ENCODE measurements around the gene IRF2BP1.
A peak's percentile ranks its signal among the peaks of the same experiment; 100 is the strongest.
"Not testable (repeated sequence)": the region's sequence is repeated elsewhere in the genome, so short reads cannot be mapped to it uniquely, and the experiment has no call there.

IRF2BP1 gene

GRCh38 chr19:45901912-45902650 lies 16.1 kb upstream of the IRF2BP1 start, which contains the start of gene MYPOP:
Gene MYPOP (minus strand): TSS chr19:45902613. CDS start chr19:45901773, 840 bp downstream.
- DNase-seq, result no peak

- no peak for DNase-seq
These were observed 15.5 kb upstream of the IRF2BP1 start for GRCh38 chr19:45901432-45901911.

- DNase-seq, result no peak
These were observed 14.9 kb upstream of the IRF2BP1 start for GRCh38 chr19:45900738-45901431.

GRCh38 chr19:45899919-45900589 lies 14.1 kb upstream of the IRF2BP1 start:
- DNase-seq, result no peak

- DNase-seq, result no peak
These were observed 13.3 kb upstream of the IRF2BP1 start for GRCh38 chr19:45899253-45899652.

- no peak for DNase-seq
These were observed 11.4 kb upstream of the IRF2BP1 start for GRCh38 chr19:45897261-45897812.

GRCh38 chr19:45895983-45896599 lies 10.2 kb upstream of the IRF2BP1 start:
- DNase-seq, result not testable (repeated sequence)

- DNase-seq, result no peak
These were observed 9.6 kb upstream of the IRF2BP1 start for GRCh38 chr19:45895519-45895972.

GRCh38 chr19:45890877-45891276 lies 4.9 kb upstream of the IRF2BP1 start:
- DNase-seq, result no peak

- no peak for DNase-seq
These were observed 3.4 kb upstream of the IRF2BP1 start for GRCh38 chr19:45889210-45889885.

- DNase-seq, result no peak
These were observed 1.3 kb upstream of the IRF2BP1 start for GRCh38 chr19:45887200-45887710.

- DNase-seq, result peak; percentile 88 to 89
These were observed 672 bp upstream of the IRF2BP1 start for GRCh38 chr19:45886427-45887199.

GRCh38 chr19:45884682-45885555 lies 1.0 kb downstream of the IRF2BP1 start:
- no peak for DNase-seq

- DNase-seq, result no peak
These were observed 1.9 kb downstream of the IRF2BP1 start for GRCh38 chr19:45883881-45884681.

GRCh38 chr19:45883586-45883880 lies 2.4 kb downstream of the IRF2BP1 start:
- no peak for DNase-seq

- peak; percentile 76 to 82 for DNase-seq
These were observed 3.0 kb downstream of the IRF2BP1 start for GRCh38 chr19:45882652-45883585.

GRCh38 chr19:45881909-45882528 lies 3.9 kb downstream of the IRF2BP1 start:
- no peak for DNase-seq

Measured in activated CD4-positive, alpha-beta T cell treated with anti-CD3 and anti-CD28 coated beads for 4 hours (primary cell).